Measurements from ENCODE around the gene STH.
"Not testable (repeated sequence)": the region's sequence is repeated elsewhere in the genome, so short reads cannot be mapped to it uniquely, and the experiment has no call there.

Gene STH

GRCh38 chr17:46020023-46020761 is 21.1 kb downstream of the STH start:
- in situ Hi-C loops (cut with HindIII; ENCODE audit: low pct_ligation_motif_present, low pct_unique_long_range_greater_than_20kb, low sequenced_read_pairs): no loop called here
- no peak for DNase-seq

DNA sequence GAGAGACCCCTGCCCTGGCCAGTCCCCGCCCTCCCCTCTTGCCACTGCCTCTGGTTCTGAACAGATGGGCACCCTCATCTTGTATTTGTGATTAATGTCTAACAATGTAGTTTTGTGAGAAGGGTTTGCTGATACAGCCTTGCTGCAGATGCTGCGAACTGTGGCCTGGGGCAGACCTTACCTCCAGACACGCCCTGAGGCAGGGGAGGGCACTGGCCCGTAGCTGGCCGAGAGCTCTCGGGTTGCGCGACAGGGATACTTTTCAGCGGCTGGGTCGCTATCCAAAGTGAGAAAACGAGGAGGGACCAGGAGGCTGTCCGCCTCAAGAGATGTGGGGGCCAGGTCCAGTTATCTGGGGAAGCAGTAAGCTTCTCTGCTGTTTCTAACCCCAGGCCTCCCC is 21.9 kb downstream of the STH start:
- DNase-seq: no peak
- in situ Hi-C loops (cut with HindIII; ENCODE audit: low pct_ligation_motif_present, low pct_unique_long_range_greater_than_20kb, low sequenced_read_pairs): no loop called here

DNA sequence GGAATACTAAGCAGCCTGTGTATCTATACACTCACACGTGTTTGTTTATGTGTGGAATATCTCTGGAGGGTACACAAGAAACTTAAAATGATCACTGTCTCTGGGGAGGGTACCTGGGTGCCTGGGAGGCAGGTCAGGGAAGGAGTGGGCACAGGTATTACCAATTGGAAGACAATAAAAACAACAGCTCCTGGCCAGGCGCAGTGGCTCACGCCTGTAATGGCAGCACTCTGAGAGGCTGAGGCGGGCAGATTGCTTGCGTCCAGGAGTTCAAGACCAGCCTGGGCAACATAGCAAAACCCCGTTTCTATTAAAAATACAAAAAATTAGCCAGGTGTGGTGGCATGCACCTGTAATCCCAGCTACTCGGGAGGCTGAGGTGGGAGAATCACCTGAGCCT is 24.3 kb downstream of the STH start:
- DNase-seq; in situ Hi-C loops (cut with HindIII; ENCODE audit: low pct_ligation_motif_present, low pct_unique_long_range_greater_than_20kb, low sequenced_read_pairs): not testable (repeated sequence)

- in situ Hi-C loops (cut with HindIII; ENCODE audit: low pct_ligation_motif_present, low pct_unique_long_range_greater_than_20kb, low sequenced_read_pairs): no loop called here
- no peak for DNase-seq
Measured at GRCh38 chr17:46023783-46024388, 24.8 kb downstream of the STH start.

DNA sequence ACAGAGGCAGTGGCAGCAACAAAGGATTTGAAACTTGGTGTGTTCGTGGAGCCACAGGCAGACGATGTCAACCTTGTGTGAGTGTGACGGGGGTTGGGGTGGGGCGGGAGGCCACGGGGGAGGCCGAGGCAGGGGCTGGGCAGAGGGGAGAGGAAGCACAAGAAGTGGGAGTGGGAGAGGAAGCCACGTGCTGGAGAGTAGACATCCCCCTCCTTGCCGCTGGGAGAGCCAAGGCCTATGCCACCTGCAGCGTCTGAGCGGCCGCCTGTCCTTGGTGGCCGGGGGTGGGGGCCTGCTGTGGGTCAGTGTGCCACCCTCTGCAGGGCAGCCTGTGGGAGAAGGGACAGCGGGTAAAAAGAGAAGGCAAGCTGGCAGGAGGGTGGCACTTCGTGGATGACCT is 25.5 kb downstream of the STH start:
- in situ Hi-C loops (cut with HindIII; ENCODE audit: low pct_ligation_motif_present, low pct_unique_long_range_greater_than_20kb, low sequenced_read_pairs): no loop called here
- no peak for DNase-seq

GRCh38 chr17:46025060-46025459 is 26.0 kb downstream of the STH start:
- DNase-seq: no peak
- in situ Hi-C loops (cut with HindIII; ENCODE audit: low pct_ligation_motif_present, low pct_unique_long_range_greater_than_20kb, low sequenced_read_pairs): no loop called here

GRCh38 chr17:46025510-46026165 is 26.6 kb downstream of the STH start:
- DNase-seq: no peak
- in situ Hi-C loops (cut with HindIII; ENCODE audit: low pct_ligation_motif_present, low pct_unique_long_range_greater_than_20kb, low sequenced_read_pairs): no loop called here

DNA sequence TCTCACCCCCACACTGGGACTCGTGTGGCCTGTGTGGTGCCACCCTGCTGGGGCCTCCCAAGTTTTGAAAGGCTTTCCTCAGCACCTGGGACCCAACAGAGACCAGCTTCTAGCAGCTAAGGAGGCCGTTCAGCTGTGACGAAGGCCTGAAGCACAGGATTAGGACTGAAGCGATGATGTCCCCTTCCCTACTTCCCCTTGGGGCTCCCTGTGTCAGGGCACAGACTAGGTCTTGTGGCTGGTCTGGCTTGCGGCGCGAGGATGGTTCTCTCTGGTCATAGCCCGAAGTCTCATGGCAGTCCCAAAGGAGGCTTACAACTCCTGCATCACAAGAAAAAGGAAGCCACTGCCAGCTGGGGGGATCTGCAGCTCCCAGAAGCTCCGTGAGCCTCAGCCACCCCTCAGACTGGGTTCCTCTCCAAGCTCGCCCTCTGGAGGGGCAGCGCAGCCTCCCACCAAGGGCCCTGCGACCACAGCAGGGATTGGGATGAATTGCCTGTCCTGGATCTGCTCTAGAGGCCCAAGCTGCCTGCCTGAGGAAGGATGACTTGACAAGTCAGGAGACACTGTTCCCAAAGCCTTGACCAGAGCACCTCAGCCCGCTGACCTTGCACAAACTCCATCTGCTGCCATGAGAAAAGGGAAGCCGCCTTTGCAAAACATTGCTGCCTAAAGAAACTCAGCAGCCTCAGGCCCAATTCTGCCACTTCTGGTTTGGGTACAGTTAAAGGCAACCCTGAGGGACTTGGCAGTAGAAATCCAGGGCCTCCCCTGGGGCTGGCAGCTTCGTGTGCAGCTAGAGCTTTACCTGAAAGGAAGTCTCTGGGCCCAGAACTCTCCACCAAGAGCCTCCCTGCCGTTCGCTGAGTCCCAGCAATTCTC is 27.4 kb downstream of the STH start:
- in situ Hi-C loops (cut with HindIII; ENCODE audit: low pct_ligation_motif_present, low pct_unique_long_range_greater_than_20kb, low sequenced_read_pairs): no loop called here
- DNase-seq: no peak

DNA sequence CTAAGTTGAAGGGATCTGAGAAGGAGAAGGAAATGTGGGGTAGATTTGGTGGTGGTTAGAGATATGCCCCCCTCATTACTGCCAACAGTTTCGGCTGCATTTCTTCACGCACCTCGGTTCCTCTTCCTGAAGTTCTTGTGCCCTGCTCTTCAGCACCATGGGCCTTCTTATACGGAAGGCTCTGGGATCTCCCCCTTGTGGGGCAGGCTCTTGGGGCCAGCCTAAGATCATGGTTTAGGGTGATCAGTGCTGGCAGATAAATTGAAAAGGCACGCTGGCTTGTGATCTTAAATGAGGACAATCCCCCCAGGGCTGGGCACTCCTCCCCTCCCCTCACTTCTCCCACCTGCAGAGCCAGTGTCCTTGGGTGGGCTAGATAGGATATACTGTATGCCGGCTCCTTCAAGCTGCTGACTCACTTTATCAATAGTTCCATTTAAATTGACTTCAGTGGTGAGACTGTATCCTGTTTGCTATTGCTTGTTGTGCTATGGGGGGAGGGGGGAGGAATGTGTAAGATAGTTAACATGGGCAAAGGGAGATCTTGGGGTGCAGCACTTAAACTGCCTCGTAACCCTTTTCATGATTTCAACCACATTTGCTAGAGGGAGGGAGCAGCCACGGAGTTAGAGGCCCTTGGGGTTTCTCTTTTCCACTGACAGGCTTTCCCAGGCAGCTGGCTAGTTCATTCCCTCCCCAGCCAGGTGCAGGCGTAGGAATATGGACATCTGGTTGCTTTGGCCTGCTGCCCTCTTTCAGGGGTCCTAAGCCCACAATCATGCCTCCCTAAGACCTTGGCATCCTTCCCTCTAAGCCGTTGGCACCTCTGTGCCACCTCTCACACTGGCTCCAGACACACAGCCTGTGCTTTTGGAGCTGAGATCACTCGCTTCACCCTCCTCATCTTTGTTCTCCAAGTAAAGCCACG is 28.3 kb downstream of the STH start:
- DNase-seq: no peak
- in situ Hi-C loops (cut with HindIII; ENCODE audit: low pct_ligation_motif_present, low pct_unique_long_range_greater_than_20kb, low sequenced_read_pairs): no loop called here

- DNase-seq: no peak
- in situ Hi-C loops (cut with HindIII; ENCODE audit: low pct_ligation_motif_present, low pct_unique_long_range_greater_than_20kb, low sequenced_read_pairs): no loop called here
Measured at GRCh38 chr17:46027976-46028325, 28.9 kb downstream of the STH start.

GRCh38 chr17:46028374-46028773 is 29.3 kb downstream of the STH start:
- DNase-seq: no peak
- in situ Hi-C loops (cut with HindIII; ENCODE audit: low pct_ligation_motif_present, low pct_unique_long_range_greater_than_20kb, low sequenced_read_pairs): no loop called here

DNA sequence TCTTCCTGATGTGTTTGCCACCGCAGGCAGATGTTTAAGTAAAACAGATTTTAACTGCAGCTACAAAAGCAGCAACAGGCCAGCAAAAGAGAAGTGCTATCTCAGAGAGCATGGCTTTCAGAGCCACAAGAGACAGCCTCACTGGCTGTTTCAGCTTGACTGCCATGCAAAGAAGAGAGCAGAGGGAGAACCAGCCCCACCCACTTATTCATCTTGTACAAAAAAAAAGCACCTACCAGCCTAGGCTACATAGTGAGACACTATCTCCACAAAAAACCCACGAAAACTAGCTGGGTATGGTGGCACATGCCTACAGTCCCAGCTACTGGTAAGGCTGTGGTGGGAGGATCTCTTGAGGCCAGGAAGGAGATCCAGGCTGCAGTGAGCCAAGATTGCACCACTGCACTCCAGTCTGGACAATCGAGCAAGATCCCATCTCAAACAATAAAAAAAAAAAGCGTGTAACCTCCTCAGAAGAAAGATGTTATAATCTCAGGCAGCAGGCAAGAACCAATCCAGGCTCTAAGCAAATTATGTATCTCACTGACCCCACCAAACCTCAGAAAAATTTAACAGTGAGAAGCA is 30.0 kb downstream of the STH start:
- in situ Hi-C loops (cut with HindIII; ENCODE audit: low pct_ligation_motif_present, low pct_unique_long_range_greater_than_20kb, low sequenced_read_pairs): no loop called here
- no peak for DNase-seq

- in situ Hi-C loops (cut with HindIII; ENCODE audit: low pct_ligation_motif_present, low pct_unique_long_range_greater_than_20kb, low sequenced_read_pairs): no loop called here
- no peak for DNase-seq
Measured at GRCh38 chr17:46029627-46030026, 30.6 kb downstream of the STH start.

GRCh38 chr17:46030752-46031151 is 31.7 kb downstream of the STH start:
- no peak for DNase-seq
- in situ Hi-C loops (cut with HindIII; ENCODE audit: low pct_ligation_motif_present, low pct_unique_long_range_greater_than_20kb, low sequenced_read_pairs): no loop called here

GRCh38 chr17:46031440-46031839 is 32.4 kb downstream of the STH start:
- in situ Hi-C loops (cut with HindIII; ENCODE audit: low pct_ligation_motif_present, low pct_unique_long_range_greater_than_20kb, low sequenced_read_pairs): no loop called here
- no peak for DNase-seq

DNA sequence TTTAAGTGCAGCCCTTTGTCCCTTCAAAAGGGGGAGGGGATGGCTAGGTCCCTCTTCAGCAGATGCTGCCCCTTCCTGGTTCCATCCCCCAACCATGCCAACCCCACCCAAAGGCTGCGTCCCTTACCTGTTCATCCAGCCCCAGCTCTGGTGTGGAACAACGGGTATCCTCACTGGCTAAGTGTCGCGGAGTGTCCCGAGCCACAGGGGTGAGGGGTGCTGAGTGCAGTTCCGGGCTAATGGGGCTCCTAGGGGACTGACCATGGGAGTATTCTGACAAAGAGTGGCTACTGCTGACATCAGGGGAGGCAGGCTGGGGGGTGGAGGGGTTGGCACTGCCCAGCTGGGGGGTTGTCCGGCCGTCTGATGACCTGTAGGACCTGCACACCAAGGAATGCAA is 32.9 kb downstream of the STH start:
- DNase-seq: no peak
- in situ Hi-C loops (cut with HindIII; ENCODE audit: low pct_ligation_motif_present, low pct_unique_long_range_greater_than_20kb, low sequenced_read_pairs): no loop called here

DNA sequence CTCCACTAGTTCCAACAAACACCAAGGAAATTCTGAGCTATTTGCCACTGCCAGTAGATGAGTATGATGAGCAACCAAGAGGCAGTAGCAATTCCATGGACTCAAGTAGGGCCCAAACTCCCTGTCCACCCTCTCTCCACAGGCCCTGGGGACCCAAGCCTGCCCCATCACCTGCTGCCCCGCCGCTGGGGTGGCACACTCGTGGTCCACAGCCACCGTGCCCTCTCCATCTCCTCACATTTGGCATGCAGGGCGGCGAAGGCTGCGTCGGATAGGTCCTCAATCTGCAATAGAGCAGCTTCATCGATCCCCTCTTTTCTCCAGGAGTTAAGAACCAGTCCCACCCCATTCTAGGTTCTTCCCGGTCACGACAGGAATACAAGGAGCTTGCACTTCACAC is 33.9 kb downstream of the STH start:
- no peak for DNase-seq
- in situ Hi-C loops (cut with HindIII; ENCODE audit: low pct_ligation_motif_present, low pct_unique_long_range_greater_than_20kb, low sequenced_read_pairs): no loop called here

DNA sequence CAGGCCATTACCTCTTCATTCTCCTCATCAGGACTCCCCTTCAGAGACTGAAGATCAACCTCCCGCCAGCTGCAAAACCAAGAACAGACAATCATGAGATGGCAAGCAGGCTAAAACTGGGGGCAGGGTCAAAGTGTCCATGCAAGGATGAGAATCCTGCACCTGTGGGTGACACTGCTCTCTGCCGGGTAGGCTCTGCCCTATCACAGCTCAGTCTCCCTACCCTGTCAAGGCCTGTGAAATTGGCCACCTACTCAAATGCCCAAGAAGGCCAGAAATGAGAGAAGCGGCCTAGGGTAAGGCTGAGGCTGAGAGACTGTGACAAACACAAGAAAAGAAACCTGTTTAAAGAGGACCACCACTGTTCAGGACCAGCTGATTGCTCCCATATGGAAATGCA is 34.3 kb downstream of the STH start:
- DNase-seq: no peak
- in situ Hi-C loops (cut with HindIII; ENCODE audit: low pct_ligation_motif_present, low pct_unique_long_range_greater_than_20kb, low sequenced_read_pairs): no loop called here
